GM23338 (cell line): Measurements from ENCODE around the gene NDUFV1. TPM values are rescaled to one million over a fixed set of nuclear protein-coding genes. Genes with fewer than 3 reads are reported as not detected.

Source experiments
- ATAC-seq: fragments of 200-7000 bp; cut with Tn5 transposase; 3 replicates; pipeline ENCODE4 v1.9.1; 2020
- DNase-seq: peaks from one replicate; pipeline ENCODE4 v3.0.0-alpha.2; 2015; ENCODE audit warnings: low spot score
- H2AFZ ChIP-seq: fragments of 200-600 bp; sonication (generic); 2 replicates; pipeline ENCODE4 v1.8.0; 2016; ENCODE audit warnings: antibody characterized with exemption, mild to moderate bottlenecking, moderate library complexity
- H3F3A ChIP-seq: fragments of 200-600 bp; sonication (generic); replicated peaks from 2 replicates; pipeline ENCODE4 v1.8.0; 2017; ENCODE audit warnings: antibody characterized with exemption, mixed run types, low read depth
- H3K27ac ChIP-seq: fragments of 200-600 bp; sonication (generic); 2 replicates; pipeline ENCODE4 v1.6.1; 2016; ENCODE audit warnings: low read depth
- H3K27me3 ChIP-seq: fragments of 200-600 bp; sonication (generic); 2 replicates; pipeline ENCODE4 v1.8.0; 2016; ENCODE audit warnings: mild to moderate bottlenecking, mixed run types, moderate library complexity; ENCODE audit not compliant: insufficient read depth
- H3K36me3 ChIP-seq: fragments of 200-600 bp; sonication (generic); 2 replicates; pipeline ENCODE4 v1.8.0; 2016; ENCODE audit warnings: mild to moderate bottlenecking; ENCODE audit not compliant: insufficient read depth
- H3K4me1 ChIP-seq: fragments of 200-600 bp; sonication (generic); 2 replicates; pipeline ENCODE4 v1.8.0; 2016; ENCODE audit warnings: mild to moderate bottlenecking, moderate library complexity; ENCODE audit not compliant: insufficient read depth
- H3K4me2 ChIP-seq: fragments of 200-600 bp; sonication (generic); 2 replicates; pipeline ENCODE4 v1.7.1; 2017; ENCODE audit warnings: mixed run types
- H3K4me3 ChIP-seq: fragments of 200-600 bp; sonication (generic); 2 replicates; pipeline ENCODE4 v1.6.1; 2016; ENCODE audit warnings: mixed run types
- H3K79me2 ChIP-seq: fragments of 200-600 bp; sonication (generic); replicated peaks from 2 replicates; pipeline ENCODE4 v1.8.0; 2017; ENCODE audit warnings: mild to moderate bottlenecking; ENCODE audit not compliant: insufficient read depth
- H3K9me2 ChIP-seq: fragments of 200-600 bp; sonication (generic); 2 replicates; pipeline ENCODE4 v1.8.0; 2017; ENCODE audit not compliant: insufficient read depth
- H4K20me1 ChIP-seq: fragments of 200-600 bp; sonication (generic); replicated peaks from 2 replicates; pipeline ENCODE4 v1.8.0; 2017; ENCODE audit warnings: mild to moderate bottlenecking; ENCODE audit not compliant: insufficient read depth
- H3K27ac Mint-ChIP-seq: 2 replicates; pipeline ENCODE4 v1.8.0; 2020; ENCODE audit warnings: inconsistent platforms, mild to moderate bottlenecking, moderate library complexity, mixed read lengths
- H3K27me3 Mint-ChIP-seq: 3 replicates; pipeline ENCODE4 v1.8.0; 2022; ENCODE audit warnings: low read depth, mild to moderate bottlenecking, moderate library complexity, mixed read lengths, inconsistent platforms; ENCODE audit not compliant: insufficient read depth, poor library complexity
- H3K36me3 Mint-ChIP-seq: 3 replicates; pipeline ENCODE4 v1.8.0; 2021; ENCODE audit warnings: low read depth, mild to moderate bottlenecking, inconsistent platforms, moderate library complexity, mixed read lengths
- H3K4me1 Mint-ChIP-seq: 3 replicates; pipeline ENCODE4 v1.8.0; 2020; ENCODE audit warnings: mild to moderate bottlenecking, inconsistent platforms, mixed read lengths
- H3K4me3 Mint-ChIP-seq: 3 replicates; pipeline ENCODE4 v1.8.0; 2021; ENCODE audit warnings: moderate library complexity, mild to moderate bottlenecking, inconsistent platforms, mixed read lengths
- H3K9me3 Mint-ChIP-seq: 3 replicates; pipeline ENCODE4 v1.8.0; 2020; ENCODE audit warnings: moderate library complexity, mild to moderate bottlenecking, inconsistent platforms, mixed read lengths
- CREB1 ChIP-seq: fragments of 250-450 bp; sonication (Bioruptor Pico); IDR thresholded peaks from 2 replicates; pipeline ENCODE4 v1.5.0; 2020; ENCODE audit warnings: low read depth, mild to moderate bottlenecking, moderate library complexity
- CTCF ChIP-seq, 2 experiments: fragments of 200-600 bp in 1 of 2; sonication (generic) in 1 of 2; conservative IDR thresholded peaks; 2 replicates each; pipeline versions ENCODE4 v1.5.1 to v1.6.1; 2016 to 2017; ENCODE audit warnings: antibody characterized with exemption in 2 of 2, low read depth in 2 of 2, mild to moderate bottlenecking in 2 of 2, moderate library complexity in 1 of 2
- ETS1 ChIP-seq: IDR thresholded peaks from 2 replicates; pipeline ENCODE4 v1.6.1; 2016; ENCODE audit warnings: antibody characterized with exemption
- EZH2 ChIP-seq: fragments of 200-600 bp; sonication (generic); IDR thresholded peaks from one replicate; pipeline ENCODE4 v1.8.0; 2017; ENCODE audit warnings: antibody characterized with exemption, mild to moderate bottlenecking, low read depth; ENCODE audit not compliant: unreplicated experiment
- EZH2phosphoT487 ChIP-seq: fragments of 200-600 bp; sonication (generic); IDR thresholded peaks from one replicate; pipeline ENCODE4 v1.8.1; 2018; ENCODE audit warnings: antibody characterized with exemption; ENCODE audit not compliant: unreplicated experiment
- POLR2AphosphoS5 ChIP-seq: IDR thresholded peaks from 2 replicates; pipeline ENCODE4 v1.6.1; 2016; ENCODE audit warnings: antibody characterized with exemption, low read depth
- REST ChIP-seq: IDR thresholded peaks from one replicate; pipeline ENCODE4 v1.6.1; 2018; ENCODE audit warnings: antibody characterized with exemption; ENCODE audit not compliant: unreplicated experiment
- ZNF462 ChIP-seq: fragments of 250-450 bp; sonication (Bioruptor Pico); IDR thresholded peaks from 2 replicates; pipeline ENCODE4 v1.5.0; 2020; ENCODE audit warnings: mild to moderate bottlenecking, moderate library complexity
- polyA plus RNA-seq: library from polyadenylated mRNA; unstranded; fragments of >200 nt; fragmentation: Nextera tagmentation; extraction: Ambion mirVana; gene quantifications from 2 replicates; pipeline ENCODE4 v1.2.1, GENCODE V29; 2016
- total RNA-seq: library from RNA; depleted of rRNA; stranded (reverse); fragments of >200 nt; shearing (Covaris generic); gene quantifications from 2 replicates; pipeline ENCODE4 v1.2.3, GENCODE V29; 2014

NDUFV1 gene
- total and polyA plus RNA-seq, 2 experiments from 2014 or later: 104 to 241 TPM

GRCh38 chr11:67630943-67631331, 24.2 kb downstream of the NDUFV1 start (continued):
- TF ChIP-seq ZNF462 (CRISPR knock-in tag): no peak

GRCh38 chr11:67631411-67631810, 24.7 kb downstream of the NDUFV1 start:
- peak overlapping the region; percentile 78; the same call in 2 of the 3 replicates for H3K4me3 Mint-ChIP-seq
- H3K36me3 Mint-ChIP-seq: peaks cover 5% of the 10 kb centered on the region
- ATAC-seq (no peak), DNase-seq (no peak)
- H3K4me1 Mint-ChIP-seq: peaks cover 20% of the 10 kb centered on the region; the same call in 2 of the 3 replicates
- peaks cover 30% of the 10 kb centered on the region for H3K27me3 Mint-ChIP-seq
- Histone ChIP-seq H3K4me1 (peaks cover 10% of the 10 kb centered on the region; the same call in 1 of the 2 replicates), H3K4me3 (no peak overlapping the region; the same call in 1 of the 2 replicates), H3F3A (peaks cover 5% of the 10 kb centered on the region; the same call in 1 of the 2 replicates), H3K4me2 (peak overlapping the region; percentile 87), H3K9me2 (no peaks in the 10 kb centered on the region), H3K27me3 (no peaks in the 10 kb centered on the region), H4K20me1 (no peaks in the 10 kb centered on the region), H3K79me2 (no peaks in the 10 kb centered on the region), H2AFZ (no peak overlapping the region), H3K36me3 (no peaks in the 10 kb centered on the region), H3K27ac (no peak overlapping the region)
- H3K27ac Mint-ChIP-seq: no peak overlapping the region
- H3K9me3 Mint-ChIP-seq: no peaks in the 10 kb centered on the region; the same call in 1 of the 3 replicates
- TF ChIP-seq CREB1 (CRISPR knock-in tag): no peak
- TF ChIP-seq ETS1: no peak
- TF ChIP-seq EZH2phosphoT487: no peak
- TF ChIP-seq CTCF (conservative IDR thresholded peaks at IDR 0.05; ENCODE audit: low read depth in 2 of 2): no peak
- no peak for TF ChIP-seq POLR2AphosphoS5
- TF ChIP-seq EZH2: no peak
- TF ChIP-seq REST: no peak
